GM19438 (cell line): ENCODE measurements around the gene SMIM21.

Source experiments
- ATAC-seq: cut with Tn5 transposase; IDR thresholded peaks from one replicate; pipeline ENCODE4 v1.9.1; 2021; ENCODE audit warnings: low read depth; ENCODE audit not compliant: unreplicated experiment

SMIM21 gene

GRCh38 chr18:75428490-75428889, 987 bp upstream of the SMIM21 start:
- no peak for ATAC-seq

- ATAC-seq: no peak
Measured at GRCh38 chr18:75422341-75422910, 5.1 kb downstream of the SMIM21 start.

GRCh38 chr18:75421656-75422055, 5.8 kb downstream of the SMIM21 start:
- no peak for ATAC-seq

- no peak for ATAC-seq
Measured at GRCh38 chr18:75418293-75419005, 9.1 kb downstream of the SMIM21 start.

- ATAC-seq: no peak
Measured at GRCh38 chr18:75410611-75411010, 16.9 kb downstream of the SMIM21 start.

GRCh38 chr18:75409806-75410205, 17.7 kb downstream of the SMIM21 start:
- ATAC-seq: no peak

- no peak for ATAC-seq
Measured at GRCh38 chr18:75408554-75409506, 18.7 kb downstream of the SMIM21 start.

GRCh38 chr18:75407468-75408437, 19.8 kb downstream of the SMIM21 start:
- no peak for ATAC-seq

GRCh38 chr18:75406491-75407445, 20.7 kb downstream of the SMIM21 start:
- ATAC-seq: no peak

- ATAC-seq: no peak
Measured at GRCh38 chr18:75405351-75405750, 22.2 kb downstream of the SMIM21 start.

- no peak for ATAC-seq
Measured at GRCh38 chr18:75400366-75400765, 27.1 kb downstream of the SMIM21 start.

- ATAC-seq: no peak
Measured at GRCh38 chr18:75395137-75395536, 32.4 kb downstream of the SMIM21 start.

GRCh38 chr18:75393721-75394120, 33.8 kb downstream of the SMIM21 start:
- no peak for ATAC-seq

- no peak for ATAC-seq
Measured at GRCh38 chr18:75392226-75392578, 35.3 kb downstream of the SMIM21 start.

GRCh38 chr18:75391279-75392225, 36.0 kb downstream of the SMIM21 start:
- ATAC-seq: no peak

- ATAC-seq: no peak
Measured at GRCh38 chr18:75390854-75391253, 36.6 kb downstream of the SMIM21 start.

- no peak for ATAC-seq
Measured at GRCh38 chr18:75384144-75384543, 43.4 kb downstream of the SMIM21 start.
